Pulmonary artery endothelial cell (primary cell): ENCODE measurements around the gene KLHDC8A. TPM values are rescaled to one million over a fixed set of nuclear protein-coding genes. Genes with fewer than 3 reads are reported as not detected.

Experiments
- DNase-seq: peaks from one replicate; pipeline ENCODE4 v3.0.0-alpha.2; 2011; ENCODE audit warnings: low read depth, low spot score
- total RNA-seq: library from RNA; depleted of rRNA; stranded (reverse); fragments of >200 nt; gene quantifications from 2 replicates; pipeline ENCODE4 v1.2.3, GENCODE V29; 2014

The KLHDC8A gene
- total RNA-seq, 1 donor from 2014 or later: not detected

DNA sequence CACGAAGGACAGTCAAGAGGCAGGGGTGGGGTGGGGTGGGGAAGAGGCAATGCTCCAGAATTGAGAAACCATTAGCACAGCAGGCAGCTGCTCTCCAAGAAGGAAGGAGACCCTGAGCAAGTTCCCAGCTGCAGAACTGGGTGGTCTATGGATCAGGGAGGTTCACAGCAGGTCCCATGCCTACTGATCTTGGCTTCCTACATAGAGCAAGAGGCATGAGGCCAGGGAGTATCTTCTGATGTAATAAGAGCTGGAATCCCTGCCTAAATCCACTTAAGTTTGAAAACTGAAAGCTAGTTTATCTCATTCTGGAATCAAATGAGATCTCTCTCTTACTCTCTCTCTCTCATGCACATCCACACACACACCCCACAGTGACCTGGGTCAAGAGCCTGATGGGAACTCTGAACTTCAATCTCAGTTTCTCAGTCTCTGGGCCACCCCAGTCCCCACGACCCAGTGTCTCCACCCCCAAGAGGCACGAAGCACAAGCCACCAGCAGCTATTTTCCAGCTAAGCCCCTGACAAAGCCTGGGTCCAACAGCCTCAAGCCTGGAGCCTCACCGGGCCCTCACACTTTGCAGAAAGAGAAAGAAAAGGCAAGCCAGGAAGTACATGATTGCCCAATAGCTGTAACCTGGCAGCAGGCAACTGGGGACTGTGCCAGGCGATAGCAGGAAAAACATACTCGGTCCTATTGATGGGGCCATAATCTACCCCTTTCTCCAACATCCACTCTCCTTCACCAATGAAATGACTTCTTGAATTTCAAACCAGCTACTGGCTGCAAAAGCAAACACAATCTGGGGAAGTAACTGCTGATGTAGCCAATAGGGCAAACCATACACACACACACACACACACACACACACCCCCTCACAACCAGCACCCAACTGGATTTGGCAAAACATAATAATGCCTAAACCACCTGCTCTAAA lies 37.4 kb downstream of the KLHDC8A start:
- peak; percentile 36 for DNase-seq

DNA sequence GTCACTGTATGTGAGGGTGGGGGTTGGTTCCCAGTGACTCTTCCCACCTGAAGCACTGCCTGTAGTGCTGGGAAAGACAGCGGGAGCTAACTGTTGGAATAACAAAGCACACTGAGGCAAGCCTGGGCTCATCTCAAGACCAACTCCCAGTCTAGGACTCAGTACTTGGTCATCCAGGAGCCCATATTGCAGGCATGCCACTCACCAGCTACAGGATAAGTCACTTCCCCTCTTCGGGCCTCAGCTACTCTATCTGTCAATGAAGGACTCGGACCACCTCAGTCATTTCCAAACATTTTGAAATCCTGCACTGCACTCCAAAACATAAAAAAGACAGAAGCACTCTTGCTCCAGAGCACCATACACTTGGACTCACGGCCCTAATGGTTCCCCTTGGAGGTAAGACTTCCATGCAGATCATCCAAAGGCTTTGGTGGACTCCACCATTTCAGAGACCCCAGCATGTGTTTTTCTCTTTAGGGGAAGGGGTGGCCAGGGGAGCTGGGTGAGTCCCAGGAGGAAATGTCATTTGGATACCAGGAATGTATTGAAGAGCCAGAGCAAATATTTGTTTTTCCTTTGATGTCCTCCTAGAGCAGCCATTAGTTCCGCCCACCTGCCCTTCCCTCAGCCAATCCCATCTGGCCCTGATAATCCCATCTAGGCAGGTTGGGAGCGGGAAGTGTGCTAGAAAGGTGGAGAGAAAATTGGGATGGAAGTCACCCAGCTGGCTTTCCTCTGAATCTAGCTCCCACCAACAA lies 38.3 kb downstream of the KLHDC8A start:
- no peak for DNase-seq

DNA sequence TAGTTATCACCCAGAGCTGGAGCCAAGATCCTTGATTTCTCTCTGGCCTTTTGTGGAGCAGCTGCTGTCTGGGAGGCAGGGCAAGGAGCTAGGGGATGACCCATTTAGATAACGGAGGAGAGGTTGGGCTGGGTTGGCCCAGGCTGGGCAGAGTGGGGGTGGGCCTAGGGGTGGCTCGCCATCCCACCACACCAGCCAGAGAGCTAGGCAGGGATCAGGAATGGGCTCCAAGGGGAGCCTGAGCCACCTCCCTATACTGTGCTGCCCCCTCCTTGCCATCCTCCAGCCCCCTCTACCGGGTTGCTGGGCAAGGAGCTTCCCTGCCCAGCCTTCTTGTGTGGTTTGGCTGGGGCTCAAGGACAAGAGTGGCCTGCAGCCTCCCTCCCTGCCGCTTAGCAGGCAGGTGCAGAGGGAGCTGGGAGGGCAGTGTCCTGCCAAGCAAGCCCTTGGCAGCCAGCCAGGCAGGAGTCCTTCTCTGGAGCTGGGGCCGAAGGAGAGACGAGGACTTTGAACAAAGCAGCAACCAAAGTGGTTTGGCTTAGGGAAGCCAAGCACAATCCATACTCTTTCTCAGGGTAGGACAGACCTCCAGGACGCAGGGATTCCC lies 39.3 kb downstream of the KLHDC8A start:
- DNase-seq: no peak

DNA sequence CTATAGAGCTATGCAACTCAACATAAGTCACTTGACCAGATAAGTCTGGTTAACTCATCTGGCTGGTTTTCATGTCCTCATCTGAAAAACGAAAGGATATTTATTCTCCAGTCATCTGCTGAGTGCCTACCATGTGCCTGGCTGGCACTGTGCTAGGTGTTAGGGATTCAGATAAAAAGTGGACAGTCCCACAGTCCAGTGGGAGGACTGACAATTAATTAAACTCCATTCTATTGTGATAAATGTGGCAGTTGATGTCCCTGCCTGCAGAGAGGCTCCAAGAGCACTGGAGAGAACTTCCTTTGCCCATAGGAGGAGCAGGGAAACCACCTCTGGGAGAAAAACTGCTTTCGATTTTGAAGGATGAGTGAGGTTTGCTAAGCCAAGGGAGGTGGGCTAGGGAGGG lies 40.6 kb downstream of the KLHDC8A start:
- DNase-seq: no peak

DNA sequence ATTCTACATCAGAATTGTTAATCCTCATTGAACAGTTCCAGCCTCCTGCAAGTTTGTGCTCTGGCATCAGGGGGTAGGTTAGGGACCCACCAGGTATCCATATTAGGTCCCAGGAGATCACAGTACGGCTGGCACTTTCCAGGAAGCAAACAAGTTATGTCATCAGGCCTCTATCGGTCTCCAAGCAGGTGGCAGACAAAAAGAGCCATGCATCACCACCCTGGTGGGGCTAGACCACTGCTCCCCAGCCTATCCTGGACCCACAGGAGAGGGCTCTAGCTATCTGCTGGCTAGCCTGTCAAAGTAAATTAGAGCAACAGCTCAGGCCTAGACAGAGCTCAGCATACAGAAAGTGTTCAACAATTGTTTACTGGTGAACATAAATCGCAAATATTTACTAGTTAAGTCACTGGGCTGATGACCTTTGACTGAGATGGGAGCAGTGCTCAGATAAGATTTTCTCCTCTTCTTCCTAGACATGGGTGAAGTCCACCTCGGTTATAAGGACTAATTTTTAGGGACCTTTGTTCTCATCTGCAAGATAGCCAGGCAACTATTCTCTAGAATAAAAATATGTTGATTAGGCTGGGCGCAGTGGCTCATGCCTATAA lies 41.6 kb downstream of the KLHDC8A start:
- no peak for DNase-seq

DNA sequence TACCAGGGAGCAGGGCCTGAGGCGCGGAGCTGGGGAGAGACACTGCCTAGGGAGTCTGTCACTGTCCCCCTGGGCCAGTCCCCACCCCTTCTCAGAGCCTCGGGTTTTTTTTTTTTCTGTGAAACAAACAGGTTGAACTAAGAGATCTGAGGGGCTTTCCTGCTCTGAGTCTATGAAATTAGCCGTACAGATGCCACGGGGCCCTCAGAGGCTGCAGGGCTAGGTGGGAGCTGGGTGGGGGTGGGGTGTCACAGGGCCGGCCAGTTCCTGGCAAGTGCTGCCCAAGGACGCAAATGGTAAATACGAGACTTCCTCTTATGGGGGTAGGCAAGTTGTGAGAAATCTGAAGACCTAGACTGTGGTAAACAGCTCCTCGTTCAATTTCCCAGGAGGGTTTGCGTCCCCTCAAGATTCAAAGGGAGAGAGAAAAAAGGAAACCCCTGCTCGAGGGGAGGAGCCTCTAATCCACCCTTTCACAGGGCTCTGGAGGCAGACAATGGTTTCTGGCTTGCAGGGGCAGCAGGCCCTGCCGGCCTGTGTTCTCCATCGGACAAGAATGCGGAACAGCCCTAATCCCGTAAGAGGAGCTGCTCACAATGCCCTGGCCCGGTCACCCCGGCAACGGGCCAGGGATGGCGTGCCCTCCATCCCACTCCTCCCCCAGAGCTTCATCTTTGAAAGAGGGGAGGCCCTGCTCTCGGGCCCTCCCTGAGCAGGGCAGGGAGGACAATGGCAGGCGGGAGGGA lies 43.0 kb downstream of the KLHDC8A start:
- DNase-seq: no peak

DNA sequence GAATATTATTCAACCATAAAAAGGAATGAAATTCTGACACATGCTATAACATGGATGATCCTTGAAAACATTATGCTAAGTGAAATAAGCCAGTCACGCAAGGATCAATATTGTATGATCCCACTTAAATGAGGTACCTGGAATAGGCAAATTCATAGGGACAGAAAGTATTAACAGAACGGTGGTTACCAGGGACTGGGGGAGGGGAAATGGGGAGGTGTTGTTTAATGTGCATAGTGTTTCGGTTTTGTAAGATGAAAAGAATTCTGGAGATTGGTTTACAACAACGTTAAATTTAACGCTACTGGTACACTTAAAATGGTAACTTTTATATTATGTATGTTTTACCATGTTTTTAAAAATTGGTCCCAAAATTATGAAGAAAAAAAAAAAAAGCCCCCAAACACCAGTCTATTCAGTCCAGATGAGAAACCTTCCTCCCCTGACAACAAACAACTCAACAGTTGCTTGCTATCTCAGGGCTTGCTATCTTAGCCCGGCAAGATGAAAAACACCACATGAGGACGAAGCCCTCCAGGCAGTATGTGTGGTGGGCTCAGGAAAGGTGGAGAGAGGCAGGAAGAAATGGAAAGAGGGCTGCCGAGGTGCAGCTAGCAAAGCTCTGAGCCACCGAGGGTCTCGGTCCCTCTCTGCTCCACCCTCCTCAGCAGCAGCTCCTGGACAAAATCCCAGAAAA lies 43.7 kb downstream of the KLHDC8A start:
- no peak for DNase-seq

DNA sequence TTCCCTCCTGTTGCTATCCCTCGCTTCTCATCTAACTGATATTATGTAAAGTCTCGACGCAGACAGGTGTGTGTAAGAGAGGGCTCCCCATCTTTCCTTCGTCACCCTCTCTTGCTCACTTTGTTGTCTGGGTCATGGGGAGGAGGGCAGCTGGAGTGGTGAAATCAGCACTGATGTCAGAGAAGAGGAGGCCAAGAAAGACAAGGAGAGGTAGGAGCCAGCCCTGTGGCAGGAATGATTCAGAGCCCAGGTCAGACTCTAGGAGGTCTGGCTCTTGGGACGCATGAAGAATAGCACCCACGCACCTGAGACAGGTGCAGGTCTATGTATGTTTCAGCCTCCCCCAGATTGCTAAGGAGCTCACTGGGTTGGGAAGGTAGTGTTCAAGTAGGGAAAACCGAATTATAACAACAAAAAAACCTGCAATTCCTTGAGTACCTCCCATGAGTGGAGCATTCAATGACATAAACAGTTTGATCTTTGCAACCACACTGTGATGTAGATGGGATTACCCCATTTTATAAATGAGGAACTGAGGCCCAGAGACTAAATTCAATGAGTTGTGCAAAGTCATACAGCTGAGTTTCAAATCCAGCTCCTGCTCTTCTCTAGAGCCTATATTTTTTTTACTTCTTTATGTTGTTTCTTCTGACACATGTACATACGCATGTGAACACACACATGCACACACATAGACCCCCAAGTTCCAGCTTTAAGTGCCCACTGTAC lies 45.6 kb downstream of the KLHDC8A start:
- DNase-seq: no peak

DNA sequence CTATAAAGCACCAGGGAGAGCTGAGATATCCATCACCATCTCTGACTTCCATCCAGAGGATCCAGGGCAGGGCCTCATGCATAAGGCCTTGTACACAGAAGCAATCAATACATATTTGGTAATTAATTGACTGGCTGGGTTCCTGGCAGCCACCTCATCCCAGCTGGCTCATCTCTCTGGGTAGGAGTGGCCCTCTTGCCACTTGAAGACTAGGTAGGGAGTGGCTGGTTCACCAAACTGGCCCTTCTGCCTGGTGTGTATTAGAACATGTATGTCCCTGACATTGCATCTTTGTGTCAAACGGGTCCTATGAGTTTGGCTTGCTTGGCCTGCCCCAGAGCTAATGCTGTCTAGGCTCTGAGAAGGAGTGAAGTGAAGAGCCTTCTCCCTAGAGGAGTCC lies 47.0 kb downstream of the KLHDC8A start:
- no peak for DNase-seq

DNA sequence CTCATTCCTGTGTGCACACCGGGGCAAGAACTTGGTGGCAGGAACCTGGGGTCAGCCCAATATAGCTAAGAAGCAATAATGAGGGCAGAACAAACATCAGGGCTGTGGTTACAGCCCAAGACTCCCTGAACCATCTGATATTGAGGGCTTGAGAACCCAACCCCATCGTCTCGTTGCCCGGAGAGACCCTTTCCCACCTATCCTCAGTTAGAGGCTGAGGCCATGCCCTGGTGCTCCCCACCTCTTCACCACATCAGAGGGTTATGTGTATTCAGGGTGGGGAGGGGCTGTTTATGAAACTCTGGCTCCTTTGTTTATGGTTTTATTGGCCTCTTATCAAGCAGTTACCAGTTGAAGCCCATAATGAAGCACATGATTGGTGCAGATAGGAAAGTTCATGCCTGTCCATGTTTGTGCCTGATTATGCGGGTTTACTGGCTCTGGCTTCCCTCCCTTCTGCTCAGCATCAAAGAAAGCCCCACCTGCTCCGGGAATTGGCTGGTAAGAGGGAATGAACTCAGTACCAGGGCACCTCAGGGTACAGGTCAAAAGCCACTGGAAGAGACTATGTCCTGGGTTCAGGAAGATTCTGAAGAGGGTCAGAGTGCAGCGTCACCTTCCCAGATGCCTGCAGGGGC lies 49.7 kb downstream of the KLHDC8A start:
- no peak for DNase-seq

DNA sequence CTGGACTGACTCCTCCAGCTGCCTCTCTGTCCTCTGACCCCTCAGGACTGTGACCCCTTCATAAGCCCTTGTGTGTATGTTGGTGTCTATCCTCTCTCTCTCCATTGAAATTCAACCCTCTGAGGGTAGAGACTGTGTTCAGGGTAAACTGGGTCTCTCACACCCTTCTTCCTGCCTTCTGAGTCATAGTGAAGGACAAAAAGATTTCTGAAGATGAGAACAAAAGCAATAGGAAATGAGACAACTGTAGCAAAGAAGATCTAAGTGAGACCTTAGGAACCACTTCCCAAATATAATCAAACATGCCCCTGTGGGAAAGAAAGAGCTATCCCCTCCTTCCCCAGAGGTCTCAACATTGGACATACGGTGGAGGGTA lies 52.0 kb downstream of the KLHDC8A start:
- no peak for DNase-seq

DNA sequence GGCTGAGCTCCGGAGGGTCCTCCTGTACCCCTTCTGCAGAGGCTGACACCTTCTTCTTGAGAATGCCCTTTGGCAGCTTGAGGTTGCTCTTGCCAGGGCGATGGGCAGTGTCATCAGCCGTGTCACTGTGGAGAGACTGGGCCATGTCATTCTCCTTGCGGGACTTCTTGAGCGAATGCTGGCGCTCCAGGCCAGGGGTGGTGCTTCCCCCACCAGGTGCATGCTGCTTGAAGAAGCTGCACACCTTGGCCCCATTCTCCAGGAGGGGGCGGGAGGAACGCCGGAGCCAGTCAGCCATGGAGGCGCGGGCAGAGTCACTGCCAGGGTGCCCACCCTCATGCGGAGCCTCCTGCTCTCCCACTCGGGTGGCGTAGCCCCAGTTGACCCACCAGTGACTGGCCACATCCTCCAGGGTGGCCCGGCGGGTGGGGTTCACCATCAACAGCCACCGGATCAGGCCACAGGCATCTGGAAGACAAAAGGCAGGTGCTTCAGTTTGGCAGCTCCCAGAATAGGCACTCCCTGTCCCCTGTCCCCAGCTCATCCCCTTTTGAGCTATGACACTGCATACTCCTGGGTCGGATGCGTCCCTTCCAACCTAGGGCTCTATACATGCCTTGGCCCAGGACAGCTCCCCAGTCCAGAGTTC lies 52.6 kb downstream of the KLHDC8A start:
- DNase-seq: no peak

DNA sequence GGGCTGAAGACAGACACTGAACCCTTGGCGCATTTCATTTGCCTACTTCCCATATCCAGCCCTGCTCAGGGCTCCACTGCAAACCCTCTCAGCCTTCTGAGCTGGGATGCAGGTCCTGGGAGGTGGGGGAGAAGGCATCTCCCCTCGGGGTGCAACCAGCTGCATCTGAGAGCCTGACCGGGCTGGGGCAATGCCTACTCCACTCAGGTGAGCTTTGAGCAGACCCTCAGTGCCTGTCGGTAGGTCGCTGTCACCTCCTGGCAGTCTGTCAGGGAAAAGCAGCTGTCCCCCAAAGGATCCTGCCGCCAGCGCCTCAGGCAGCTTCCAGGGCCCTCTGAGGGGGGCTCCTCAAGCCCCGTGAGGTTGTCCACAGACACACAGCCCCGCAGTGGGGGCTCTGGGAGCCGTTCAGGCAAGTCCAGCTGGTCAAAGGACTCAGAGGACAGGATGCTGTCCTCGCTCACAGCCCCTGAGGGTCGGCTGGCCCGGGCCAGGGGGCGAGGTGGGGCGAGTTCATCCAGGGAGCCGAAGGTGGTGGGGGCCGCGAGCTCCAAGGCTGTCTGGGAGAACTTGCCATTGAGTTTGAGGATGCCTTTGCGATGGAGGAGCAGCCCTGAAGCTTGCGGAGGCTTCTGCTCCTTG lies 53.4 kb downstream of the KLHDC8A start:
- DNase-seq: no peak

DNA sequence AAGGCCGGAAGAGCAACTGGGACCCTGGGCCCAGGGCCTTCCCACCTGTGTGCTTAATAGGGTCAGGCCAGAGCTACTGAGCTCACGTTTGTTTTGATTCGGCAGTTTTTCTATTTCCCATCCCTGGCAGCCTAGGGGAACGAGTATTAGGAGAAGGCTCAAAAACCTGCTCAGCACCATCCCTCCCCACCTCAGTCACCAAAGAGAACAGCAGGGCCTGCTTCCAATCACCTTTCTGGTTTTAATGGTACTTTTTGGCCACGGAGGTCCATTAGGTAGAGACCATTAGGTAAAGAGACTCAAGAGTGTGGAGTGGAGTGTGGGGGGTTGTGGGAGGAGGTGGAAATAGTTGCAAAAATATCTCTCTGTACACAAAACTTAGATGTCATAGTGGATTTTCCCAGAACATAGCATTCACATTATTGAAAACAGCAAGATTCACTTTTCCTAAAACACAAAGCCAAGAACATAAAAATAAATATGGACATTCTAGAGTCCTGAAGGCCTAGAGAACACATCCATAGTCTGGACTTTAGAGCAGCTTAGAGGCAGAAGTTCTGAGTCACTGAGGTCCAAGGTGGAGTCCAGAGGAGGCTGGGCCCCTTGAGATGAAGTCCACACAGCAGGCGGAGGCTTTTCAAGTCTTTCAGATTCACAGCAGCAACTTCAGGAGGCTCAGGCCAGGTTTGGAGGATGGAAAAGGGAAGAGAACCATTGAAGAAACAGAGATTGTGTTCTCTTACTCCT lies 54.7 kb downstream of the KLHDC8A start:
- no peak for DNase-seq

DNA sequence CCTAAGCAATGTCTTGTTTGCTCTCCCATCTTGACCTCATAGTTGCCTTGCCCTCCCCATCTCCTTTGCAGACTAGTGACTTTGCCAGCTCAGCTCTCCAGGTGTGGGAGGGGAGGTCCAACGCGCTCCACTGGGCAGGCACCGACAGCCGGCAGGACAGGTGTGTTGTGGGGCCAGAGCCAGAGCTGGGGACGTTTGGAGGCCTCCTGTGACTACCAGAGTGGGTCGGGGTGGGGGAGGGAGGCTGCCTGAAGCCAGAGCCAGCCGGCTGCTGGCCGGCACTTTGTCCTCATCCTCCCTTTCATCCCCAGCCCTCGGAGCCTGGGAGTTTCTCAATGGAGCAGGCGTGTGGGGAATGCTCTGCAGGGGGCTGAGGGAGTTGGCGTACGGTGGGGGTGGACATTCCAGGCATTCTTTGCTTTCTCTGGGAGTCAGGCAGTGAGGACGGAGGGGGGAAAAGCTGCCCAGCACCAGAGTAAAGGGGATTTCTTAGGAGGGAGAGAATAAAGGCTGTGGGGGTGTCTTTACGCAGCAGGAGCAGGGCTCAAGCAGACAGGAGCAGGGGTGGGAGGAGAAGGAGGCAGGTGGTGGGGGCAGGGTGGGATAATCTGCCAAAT lies 55.4 kb downstream of the KLHDC8A start:
- no peak for DNase-seq

DNA sequence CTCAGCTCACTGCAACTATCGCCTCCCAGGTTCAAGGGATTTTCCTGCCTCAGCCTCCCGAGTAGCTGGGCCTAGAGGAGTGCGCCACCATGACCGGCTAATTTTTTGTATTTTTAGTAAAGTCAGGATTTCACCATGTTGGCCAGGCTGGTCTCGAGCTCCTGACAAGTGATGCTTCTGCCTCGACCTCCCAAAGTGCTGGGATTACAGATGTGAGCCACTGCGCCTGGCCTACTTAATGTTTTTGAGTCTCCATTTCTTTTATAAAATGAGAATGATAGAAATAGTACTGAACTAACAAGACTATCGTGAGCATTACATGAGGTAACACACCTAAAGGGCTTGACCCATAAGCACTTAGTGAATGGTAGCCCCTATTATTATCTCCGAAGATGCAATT lies 56.6 kb downstream of the KLHDC8A start:
- no peak for DNase-seq
